Hepatocyte (in vitro differentiated cells): ENCODE data around the gene CELF4. TPM values are rescaled to one million over a fixed set of nuclear protein-coding genes. Genes with fewer than 3 reads are reported as not detected.

Experiments used
- DNase-seq: peaks from one replicate; pipeline ENCODE4 v3.0.0-alpha.2; 2016; ENCODE audit warnings: low spot score
- H2AFZ ChIP-seq: fragments of 200-600 bp; sonication (generic); 2 replicates; pipeline ENCODE4 v1.6.0; 2016; ENCODE audit warnings: antibody characterized with exemption, mild to moderate bottlenecking
- H3K27ac ChIP-seq: fragments of 200-600 bp; sonication (generic); 2 replicates; pipeline ENCODE4 v1.5.1; 2016; ENCODE audit warnings: mild to moderate bottlenecking
- H3K27me3 ChIP-seq: fragments of 200-600 bp; sonication (generic); 2 replicates; pipeline ENCODE4 v1.6.1; 2016
- H3K36me3 ChIP-seq: fragments of 200-600 bp; sonication (generic); replicated peaks from 2 replicates; pipeline ENCODE4 v1.5.1; 2016; ENCODE audit warnings: low read depth; ENCODE audit not compliant: insufficient read depth
- H3K4me1 ChIP-seq: fragments of 200-600 bp; sonication (generic); 2 replicates; pipeline ENCODE4 v1.5.1; 2016; ENCODE audit warnings: mild to moderate bottlenecking, moderate library complexity; ENCODE audit not compliant: insufficient read depth
- H3K4me2 ChIP-seq: fragments of 200-600 bp; sonication (generic); 2 replicates; pipeline ENCODE4 v1.6.0; 2016
- H3K4me3 ChIP-seq: fragments of 200-600 bp; sonication (generic); 2 replicates; pipeline ENCODE4 v1.5.1; 2016; ENCODE audit warnings: mild to moderate bottlenecking
- H3K79me2 ChIP-seq: fragments of 200-600 bp; sonication (generic); 2 replicates; pipeline ENCODE4 v1.6.0; 2017; ENCODE audit warnings: mild to moderate bottlenecking
- H3K9me2 ChIP-seq: fragments of 200-600 bp; sonication (generic); replicated peaks from 2 replicates; pipeline ENCODE4 v1.6.0; 2017; ENCODE audit warnings: mild to moderate bottlenecking; ENCODE audit not compliant: insufficient read depth
- H3K9me3 ChIP-seq: fragments of 200-600 bp; sonication (generic); 2 replicates; pipeline ENCODE4 v1.5.1; 2016; ENCODE audit warnings: low read depth, mild to moderate bottlenecking
- H4K20me1 ChIP-seq: fragments of 200-600 bp; sonication (generic); 2 replicates; pipeline ENCODE4 v1.6.0; 2016; ENCODE audit warnings: mild to moderate bottlenecking; ENCODE audit not compliant: insufficient read depth, poor library complexity, severe bottlenecking
- EZH2 ChIP-seq: fragments of 200-600 bp; sonication (generic); IDR thresholded peaks from 2 replicates; pipeline ENCODE4 v1.6.1; 2016; ENCODE audit warnings: antibody characterized with exemption, mild to moderate bottlenecking, borderline replicate concordance
- EZH2phosphoT487 ChIP-seq: fragments of 200-600 bp; sonication (generic); IDR thresholded peaks from one replicate; pipeline ENCODE4 v1.6.1; 2018; ENCODE audit warnings: antibody characterized with exemption, mild to moderate bottlenecking, low read depth, moderate library complexity; ENCODE audit not compliant: unreplicated experiment, severe bottlenecking
- WGBS: methylation state at CpG from one replicate; pipeline ENCODE4 v1.1.6; 2016; ENCODE audit warnings: low lambda C conversion rate; ENCODE audit errors: missing lambda C conversion rate; 5-methylcytosine and 5-hydroxymethylcytosine counted together
- polyA plus RNA-seq: library from polyadenylated mRNA; unstranded; fragments of >200 nt; fragmentation: Nextera tagmentation; extraction: Ambion mirVana; gene quantifications from 2 replicates; pipeline ENCODE4 v1.2.1, GENCODE V29; 2016
- total RNA-seq: library from RNA; depleted of rRNA; stranded (reverse); fragments of >200 nt; gene quantifications from 2 replicates; pipeline ENCODE4 v1.2.3, GENCODE V29; 2014
- TF ChIP-seq, protein P1 (sequence below): fragments of 200-600 bp; sonication (generic); IDR thresholded peaks from 2 replicates; pipeline ENCODE4 v1.5.1; 2016; ENCODE audit warnings: antibody characterized with exemption, mild to moderate bottlenecking; ENCODE audit not compliant: poor library complexity

The CELF4 gene
- total and polyA plus RNA-seq, 2 experiments from 2014 or later, result 1.3 to 2.9 TPM

DNA sequence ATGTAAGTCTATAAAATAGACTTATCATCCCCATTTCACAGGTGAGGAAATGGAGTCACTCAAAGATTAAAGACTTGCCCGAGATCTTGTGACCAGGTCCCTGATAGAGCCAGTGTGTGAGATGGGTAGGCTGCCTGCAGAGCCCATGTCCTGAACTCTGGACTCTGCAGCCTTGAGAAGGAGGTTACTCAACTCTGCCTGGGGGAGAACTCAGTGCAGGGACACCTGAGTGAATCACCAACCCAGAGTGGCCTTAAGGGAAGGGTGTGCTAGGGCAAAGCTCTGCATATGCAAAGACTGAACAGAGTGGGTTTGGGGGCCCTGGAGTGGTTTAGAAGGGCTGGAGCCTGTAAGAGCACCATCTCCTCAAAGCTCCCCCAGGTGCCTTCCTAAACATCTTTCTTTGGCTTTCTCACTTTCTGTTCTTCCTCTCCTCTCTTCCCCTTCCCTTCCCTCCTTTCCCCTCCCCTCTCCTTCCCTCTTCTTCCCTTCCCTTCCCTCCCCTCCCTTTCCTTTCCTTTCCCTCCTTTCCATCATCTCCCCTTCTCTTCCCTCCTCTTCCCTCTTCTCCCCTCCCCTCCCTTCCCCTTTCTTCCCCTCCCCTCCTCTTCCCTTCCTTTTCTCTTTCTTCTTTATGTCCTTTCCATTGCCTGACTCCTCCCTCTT is 67.6 kb downstream of the CELF4 start:
- H3K27me3 ChIP-seq, result no peaks in the 10 kb centered on the region
- no peaks in the 10 kb centered on the region for H3K9me3 ChIP-seq
- no peaks in the 10 kb centered on the region for H3K4me1 ChIP-seq
- H3K4me2 ChIP-seq, result no peak overlapping the region
- H3K9me2 ChIP-seq, result no peaks in the 10 kb centered on the region
- H2AFZ ChIP-seq, result no peak overlapping the region
- no peak overlapping the region for H3K4me3 ChIP-seq
- TF ChIP-seq, protein P1, sequence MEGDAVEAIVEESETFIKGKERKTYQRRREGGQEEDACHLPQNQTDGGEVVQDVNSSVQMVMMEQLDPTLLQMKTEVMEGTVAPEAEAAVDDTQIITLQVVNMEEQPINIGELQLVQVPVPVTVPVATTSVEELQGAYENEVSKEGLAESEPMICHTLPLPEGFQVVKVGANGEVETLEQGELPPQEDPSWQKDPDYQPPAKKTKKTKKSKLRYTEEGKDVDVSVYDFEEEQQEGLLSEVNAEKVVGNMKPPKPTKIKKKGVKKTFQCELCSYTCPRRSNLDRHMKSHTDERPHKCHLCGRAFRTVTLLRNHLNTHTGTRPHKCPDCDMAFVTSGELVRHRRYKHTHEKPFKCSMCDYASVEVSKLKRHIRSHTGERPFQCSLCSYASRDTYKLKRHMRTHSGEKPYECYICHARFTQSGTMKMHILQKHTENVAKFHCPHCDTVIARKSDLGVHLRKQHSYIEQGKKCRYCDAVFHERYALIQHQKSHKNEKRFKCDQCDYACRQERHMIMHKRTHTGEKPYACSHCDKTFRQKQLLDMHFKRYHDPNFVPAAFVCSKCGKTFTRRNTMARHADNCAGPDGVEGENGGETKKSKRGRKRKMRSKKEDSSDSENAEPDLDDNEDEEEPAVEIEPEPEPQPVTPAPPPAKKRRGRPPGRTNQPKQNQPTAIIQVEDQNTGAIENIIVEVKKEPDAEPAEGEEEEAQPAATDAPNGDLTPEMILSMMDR, result no peak
- TF ChIP-seq EZH2 (no peak), EZH2phosphoT487 (no peak)
- H3K79me2 ChIP-seq, result no peaks in the 10 kb centered on the region
- no peak for DNase-seq
- H4K20me1 ChIP-seq, result no peaks in the 10 kb centered on the region
- no peaks in the 10 kb centered on the region for H3K36me3 ChIP-seq
- no peak overlapping the region for H3K27ac ChIP-seq
- WGBS, result 84% methylated on average over 1 of the region's 1 CpG

DNA sequence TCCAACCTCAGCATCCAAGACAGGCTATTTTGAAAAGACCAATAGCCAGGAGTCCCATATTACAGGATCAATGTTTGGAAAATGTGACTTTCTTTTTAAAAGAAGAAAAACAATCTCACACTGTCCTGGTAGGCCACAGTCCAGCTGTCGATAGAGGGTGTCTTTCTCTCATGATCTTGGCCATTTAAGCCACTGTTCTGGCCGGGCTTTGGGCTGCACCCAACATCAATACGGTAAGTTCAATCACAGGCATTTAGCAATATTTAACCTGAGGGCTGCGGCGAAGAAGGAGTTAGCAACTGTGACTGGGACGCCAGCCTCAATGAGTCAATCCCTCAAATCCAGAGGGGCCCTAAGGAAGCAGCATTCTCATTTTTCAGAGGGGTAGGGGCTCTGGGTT is 69.0 kb downstream of the CELF4 start:
- H4K20me1 ChIP-seq, result no peaks in the 10 kb centered on the region
- H3K4me1 ChIP-seq, result no peaks in the 10 kb centered on the region
- TF ChIP-seq EZH2 (no peak), EZH2phosphoT487 (no peak)
- TF ChIP-seq, protein P1, result no peak
- no peak overlapping the region for H3K4me3 ChIP-seq
- H3K27me3 ChIP-seq, result no peaks in the 10 kb centered on the region
- H3K79me2 ChIP-seq, result no peaks in the 10 kb centered on the region
- no peak for DNase-seq
- WGBS, result 82% methylated on average over 6 of the region's 6 CpGs
- no peak overlapping the region for H3K27ac ChIP-seq
- no peaks in the 10 kb centered on the region for H3K36me3 ChIP-seq
- no peak overlapping the region for H3K4me2 ChIP-seq
- no peaks in the 10 kb centered on the region for H3K9me3 ChIP-seq
- H3K9me2 ChIP-seq, result no peaks in the 10 kb centered on the region
- no peak overlapping the region for H2AFZ ChIP-seq

- no peaks in the 10 kb centered on the region for H3K27me3 ChIP-seq
- WGBS, result 83% methylated on average over 2 of the region's 2 CpGs
- H3K4me1 ChIP-seq, result no peaks in the 10 kb centered on the region
- H3K9me2 ChIP-seq, result no peaks in the 10 kb centered on the region
- no peaks in the 10 kb centered on the region for H3K79me2 ChIP-seq
- H4K20me1 ChIP-seq, result no peaks in the 10 kb centered on the region
- no peak overlapping the region for H2AFZ ChIP-seq
- DNase-seq, result no peak
- no peak overlapping the region for H3K4me2 ChIP-seq
- H3K27ac ChIP-seq, result no peak overlapping the region
- H3K36me3 ChIP-seq, result no peaks in the 10 kb centered on the region
- TF ChIP-seq EZH2, result no peak
- TF ChIP-seq, protein P1, result no peak
- no peak for TF ChIP-seq EZH2phosphoT487
- H3K9me3 ChIP-seq, result no peaks in the 10 kb centered on the region
- no peak overlapping the region for H3K4me3 ChIP-seq
Measured at GRCh38 chr18:37495354-37495753, 70.2 kb downstream of the CELF4 start.
